22Rv1 (cell line): ENCODE measurements around the gene IGF1R.

Source experiments
- H3K27ac ChIP-seq: fragments of 450-650 bp; 2 replicates; pipeline ENCODE4 v1.5.1; 2017
- CTCF ChIP-seq: fragments of 450-650 bp; IDR thresholded peaks from 2 replicates; pipeline ENCODE4 v1.5.1; 2017; ENCODE audit warnings: mild to moderate bottlenecking
- ZFX ChIP-seq: fragments of 450-650 bp; IDR thresholded peaks from 2 replicates; pipeline ENCODE4 v1.6.1; 2017; ENCODE audit warnings: antibody characterized with exemption, borderline replicate concordance

IGF1R gene

DNA sequence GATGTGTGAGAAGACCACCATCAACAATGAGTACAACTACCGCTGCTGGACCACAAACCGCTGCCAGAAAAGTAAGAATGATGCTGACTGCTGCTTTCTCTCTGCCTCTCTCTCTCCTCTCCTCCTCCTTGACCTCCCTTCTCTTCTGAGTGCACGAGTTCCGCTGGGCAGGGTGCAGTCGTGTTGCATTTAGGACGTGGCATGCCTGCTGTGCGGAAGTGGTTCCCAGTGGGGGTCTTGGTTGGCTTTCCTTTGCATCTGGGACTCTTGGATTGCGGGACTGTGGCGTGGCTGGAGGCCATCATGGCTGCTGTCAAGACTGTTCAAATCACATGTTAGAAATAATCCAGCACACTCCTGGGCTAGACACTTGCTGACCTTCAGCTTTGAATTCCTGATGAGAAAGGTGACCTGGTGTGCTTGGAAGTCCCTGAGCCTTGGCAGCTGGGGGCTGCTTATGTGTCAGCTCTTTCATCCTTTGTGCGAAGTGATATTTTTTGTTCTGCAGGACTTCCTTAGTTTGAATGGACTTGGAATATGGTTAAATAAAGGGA, 59.8 kb downstream of the IGF1R start:
- no peak for TF ChIP-seq ZFX
- no peak for TF ChIP-seq CTCF
- H3K27ac ChIP-seq, result no peak overlapping the region

DNA sequence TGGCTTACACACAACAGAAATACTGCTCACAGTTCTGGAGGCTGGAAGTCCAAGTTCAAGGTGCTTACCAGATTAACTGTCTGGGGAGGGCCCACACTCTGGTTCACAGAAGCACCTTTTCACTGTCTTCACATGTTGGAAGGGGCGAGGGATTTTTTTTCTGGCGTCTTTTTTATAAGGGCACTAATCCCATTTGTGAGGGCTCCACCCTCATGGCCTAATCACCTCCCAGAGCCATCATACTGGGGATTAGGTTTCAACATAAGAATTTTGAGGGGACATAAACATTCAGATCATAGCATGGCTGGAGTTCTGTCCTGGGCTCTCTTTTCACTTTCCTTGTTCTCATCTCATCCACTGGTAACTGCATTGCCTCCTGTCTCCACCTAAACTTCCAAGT, 63.5 kb downstream of the IGF1R start:
- TF ChIP-seq ZFX, result no peak
- TF ChIP-seq CTCF, result no peak
- H3K27ac ChIP-seq, result no peak overlapping the region

DNA sequence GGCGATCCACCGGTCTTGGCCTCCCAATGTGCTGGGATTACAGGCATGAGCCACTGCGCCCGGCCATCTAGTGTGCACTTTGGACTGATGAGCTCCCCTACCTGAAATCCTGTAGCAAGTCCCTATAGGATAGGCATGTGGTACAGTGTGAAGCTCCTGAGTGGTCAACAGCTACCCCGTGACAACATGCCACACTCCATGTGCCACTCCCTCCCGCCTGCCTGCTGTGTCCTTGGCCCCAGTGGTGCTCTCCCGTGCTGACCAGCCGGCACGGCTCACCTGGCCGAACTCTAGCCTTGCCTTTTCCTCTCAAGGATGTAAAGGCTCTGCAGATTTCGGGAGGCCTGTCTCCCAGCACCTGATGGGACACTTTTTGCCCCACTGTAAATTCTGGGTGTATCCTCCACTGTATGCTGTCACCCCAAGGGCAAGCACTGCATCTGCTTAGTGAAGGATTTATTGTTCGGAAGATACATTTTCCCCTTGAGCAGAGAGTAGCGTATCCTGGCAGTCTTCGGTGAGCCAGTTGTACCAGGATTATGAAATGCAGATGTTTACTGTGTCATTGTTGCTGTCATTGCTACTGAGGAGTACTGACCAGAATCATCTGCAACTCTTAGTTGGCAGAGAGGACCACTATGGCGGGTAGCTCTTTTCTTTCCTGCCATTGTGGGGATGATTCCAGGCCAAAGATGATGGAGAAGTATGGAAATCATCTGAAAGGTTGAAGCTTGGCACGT, 64.7 kb downstream of the IGF1R start:
- no peak overlapping the region for H3K27ac ChIP-seq
- no peak for TF ChIP-seq CTCF
- TF ChIP-seq ZFX, result no peak

DNA sequence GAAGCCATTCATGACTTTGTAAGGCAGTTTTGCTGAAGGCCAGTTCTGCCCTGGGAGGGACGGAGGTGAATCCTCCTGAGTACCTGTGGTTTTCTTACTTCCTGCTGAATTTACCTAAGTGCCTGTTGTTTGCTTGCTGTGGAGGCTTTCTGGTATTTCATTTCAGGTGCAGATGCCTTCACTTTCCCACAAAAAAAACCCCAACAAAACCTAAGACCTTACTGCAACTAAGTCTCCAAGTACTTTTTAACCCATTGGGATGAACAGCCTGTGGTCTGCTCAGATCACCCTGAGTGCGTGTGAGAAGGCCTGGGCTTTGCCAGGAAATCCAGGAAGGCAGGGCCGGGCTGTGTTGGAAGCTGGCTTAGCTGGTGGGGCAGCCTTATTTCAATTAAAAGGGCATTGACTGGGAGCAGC, 65.3 kb downstream of the IGF1R start:
- no peak overlapping the region for H3K27ac ChIP-seq
- TF ChIP-seq CTCF (no peak), ZFX (no peak)

GRCh38 chr15:98714922-98715321, 66.6 kb downstream of the IGF1R start:
- H3K27ac ChIP-seq, result no peak overlapping the region
- TF ChIP-seq CTCF (no peak), ZFX (no peak)

GRCh38 chr15:98715401-98715800, 67.1 kb downstream of the IGF1R start:
- H3K27ac ChIP-seq, result no peak overlapping the region
- TF ChIP-seq CTCF, result no peak
- no peak for TF ChIP-seq ZFX

DNA sequence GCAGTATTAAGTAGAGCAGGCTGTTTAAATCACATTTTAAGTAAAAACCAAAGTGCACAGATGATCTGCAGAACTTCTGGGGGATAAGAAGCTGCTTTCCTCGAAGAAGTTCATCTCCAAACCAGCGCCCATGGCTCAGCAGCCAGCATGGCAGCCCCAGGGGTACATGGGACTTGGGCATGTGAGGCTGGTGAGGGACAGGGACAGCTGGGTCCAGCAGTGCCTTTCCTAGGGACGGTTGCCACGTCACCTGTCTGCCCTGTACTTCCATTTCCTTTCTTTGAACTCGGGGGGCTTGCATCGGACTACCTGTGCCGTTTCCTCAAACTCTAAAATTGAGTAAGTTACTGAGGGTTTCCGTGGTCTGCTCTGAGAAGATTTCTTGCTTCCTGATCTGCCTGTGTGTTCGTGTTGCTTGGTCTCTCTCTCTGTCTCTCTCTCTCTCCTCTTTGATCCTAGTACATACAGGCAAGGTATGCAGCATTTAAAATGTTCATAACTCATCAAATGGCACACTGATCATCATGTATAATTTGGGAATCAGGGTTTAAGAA, 67.6 kb downstream of the IGF1R start:
- TF ChIP-seq CTCF (no peak), ZFX (no peak)
- H3K27ac ChIP-seq, result no peak overlapping the region
